GM06990 (cell line): Measurements from ENCODE around the gene PCBP3.
A peak's percentile ranks its signal among the peaks of the same experiment; 100 is the strongest.
"Not testable (repeated sequence)": the region's sequence is repeated elsewhere in the genome, so short reads cannot be mapped to it uniquely, and the experiment has no call there.

ENCODE experiments used
- DNase-seq: peaks from one replicate; pipeline ENCODE4 v3.0.0-alpha.2; 2011; ENCODE audit not compliant: insufficient read length; ENCODE audit errors: extremely low read depth
- H3K27me3 ChIP-seq: replicated peaks from 2 replicates; pipeline ENCODE4 v1.6.0; 2011; ENCODE audit warnings: low read length; ENCODE audit not compliant: control insufficient read depth, insufficient read depth
- H3K36me3 ChIP-seq: 2 replicates; pipeline ENCODE4 v1.5.1; 2011; ENCODE audit warnings: low read length; ENCODE audit not compliant: control insufficient read depth, insufficient read depth
- H3K4me3 ChIP-seq: replicated peaks from 2 replicates; pipeline ENCODE4 v1.5.1; 2011; ENCODE audit warnings: low read depth, mild to moderate bottlenecking, control low read depth, low read length
- CTCF ChIP-seq: IDR thresholded peaks from 2 replicates; pipeline ENCODE4 v1.5.1; 2011; ENCODE audit warnings: low read length, control low read depth, mild to moderate bottlenecking, inconsistent platforms; ENCODE audit not compliant: insufficient read depth, poor library complexity, severe bottlenecking

Gene PCBP3

GRCh38 chr21:45972716-45973474 lies 329.4 kb downstream of the PCBP3 start:
- Histone ChIP-seq H3K27me3 (no peaks in the 10 kb centered on the region; the same call in 1 of the 2 replicates), H3K36me3 (no peaks in the 10 kb centered on the region), H3K4me3 (peak overlapping the region; percentile 48)
- no peak for TF ChIP-seq CTCF
- no peak for DNase-seq

- Histone ChIP-seq H3K27me3 (no peaks in the 10 kb centered on the region; the same call in 1 of the 2 replicates), H3K4me3 (peak overlapping the region; percentile 48), H3K36me3 (no peaks in the 10 kb centered on the region)
- TF ChIP-seq CTCF: peak; percentile 80
- peak; percentile 70 for DNase-seq
Measured at GRCh38 chr21:45973475-45974072, 330.0 kb downstream of the PCBP3 start.

GRCh38 chr21:45974073-45975019 lies 330.8 kb downstream of the PCBP3 start:
- DNase-seq: no peak
- H3K4me3 ChIP-seq: peak overlapping the region; percentile 48
- TF ChIP-seq CTCF: no peak
- no peaks in the 10 kb centered on the region; the same call in 1 of the 2 replicates for H3K27me3 ChIP-seq
- no peaks in the 10 kb centered on the region for H3K36me3 ChIP-seq

GRCh38 chr21:45975020-45975666 lies 331.6 kb downstream of the PCBP3 start:
- no peak overlapping the region for H3K4me3 ChIP-seq
- DNase-seq: no peak
- H3K36me3 ChIP-seq: no peaks in the 10 kb centered on the region
- H3K27me3 ChIP-seq: no peaks in the 10 kb centered on the region; the same call in 1 of the 2 replicates
- no peak for TF ChIP-seq CTCF

- H3K4me3 ChIP-seq, H3K27me3 ChIP-seq, DNase-seq, H3K36me3 ChIP-seq: not testable (repeated sequence)
Measured at GRCh38 chr21:45975667-45976409, 332.3 kb downstream of the PCBP3 start.
